Lower leg skin (tissue), 3 donors: ENCODE measurements around the gene OR10A6.

Source experiments
- POLR2A ChIP-seq, 2 donors: fragments of 450-650 bp; IDR thresholded peaks; one replicate each; pipeline ENCODE4 v1.6.1; 2016 to 2017; ENCODE audit warnings: antibody characterized with exemption in 2 of 2, mild to moderate bottlenecking in 1 of 2, moderate library complexity in 1 of 2
- TF ChIP-seq, protein P1 (sequence below), 3 donors: fragments of 450-650 bp; IDR thresholded peaks; one replicate each; pipeline ENCODE4 v1.5.1; 2016; ENCODE audit warnings: antibody characterized with exemption in 3 of 3, mild to moderate bottlenecking in 3 of 3, moderate library complexity in 2 of 3

DNA sequence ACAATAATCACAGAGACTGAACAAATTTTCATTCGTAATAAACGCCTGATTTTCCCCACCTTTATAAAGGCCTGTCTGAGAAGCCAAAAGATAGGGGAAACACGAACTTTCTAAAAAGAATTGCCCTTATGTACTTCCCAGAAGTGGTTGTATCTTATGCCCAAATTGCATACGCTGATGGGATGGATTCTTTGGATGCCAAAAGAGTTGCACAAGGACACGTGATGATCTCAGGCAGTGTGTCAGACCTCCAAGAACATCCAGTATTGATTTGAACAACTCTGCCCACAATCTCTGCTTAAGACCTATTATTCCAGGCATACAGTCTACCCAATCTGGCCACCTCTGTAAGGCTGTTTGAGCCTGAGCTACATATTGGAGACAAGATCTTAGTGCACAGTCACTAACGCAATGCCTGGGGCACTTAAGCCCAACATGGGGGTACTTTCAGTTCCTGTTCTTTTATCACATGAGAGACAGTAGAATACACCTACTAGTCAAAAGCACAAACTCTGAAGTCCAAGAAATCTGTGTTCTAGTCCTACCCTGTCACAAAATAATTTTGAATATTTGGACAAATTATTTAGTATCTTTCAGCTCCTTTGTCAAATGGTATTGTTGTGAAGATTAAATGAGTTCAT, 38.9 kb downstream of the OR10A6 start:
- TF ChIP-seq, protein P1, sequence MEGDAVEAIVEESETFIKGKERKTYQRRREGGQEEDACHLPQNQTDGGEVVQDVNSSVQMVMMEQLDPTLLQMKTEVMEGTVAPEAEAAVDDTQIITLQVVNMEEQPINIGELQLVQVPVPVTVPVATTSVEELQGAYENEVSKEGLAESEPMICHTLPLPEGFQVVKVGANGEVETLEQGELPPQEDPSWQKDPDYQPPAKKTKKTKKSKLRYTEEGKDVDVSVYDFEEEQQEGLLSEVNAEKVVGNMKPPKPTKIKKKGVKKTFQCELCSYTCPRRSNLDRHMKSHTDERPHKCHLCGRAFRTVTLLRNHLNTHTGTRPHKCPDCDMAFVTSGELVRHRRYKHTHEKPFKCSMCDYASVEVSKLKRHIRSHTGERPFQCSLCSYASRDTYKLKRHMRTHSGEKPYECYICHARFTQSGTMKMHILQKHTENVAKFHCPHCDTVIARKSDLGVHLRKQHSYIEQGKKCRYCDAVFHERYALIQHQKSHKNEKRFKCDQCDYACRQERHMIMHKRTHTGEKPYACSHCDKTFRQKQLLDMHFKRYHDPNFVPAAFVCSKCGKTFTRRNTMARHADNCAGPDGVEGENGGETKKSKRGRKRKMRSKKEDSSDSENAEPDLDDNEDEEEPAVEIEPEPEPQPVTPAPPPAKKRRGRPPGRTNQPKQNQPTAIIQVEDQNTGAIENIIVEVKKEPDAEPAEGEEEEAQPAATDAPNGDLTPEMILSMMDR (IDR thresholded peaks at IDR 0.05): no peak
- no peak for TF ChIP-seq POLR2A (IDR thresholded peaks at IDR 0.05)
